ENCODE measurements around the gene CA10. TPM values are rescaled to one million over a fixed set of nuclear protein-coding genes. Genes with fewer than 3 reads are reported as not detected.

CA10 gene
- total RNA-seq (not detected), polyA plus RNA-seq (not detected), total RNA-seq (0 to 0.08 (median 0) reads per million in 6 experiments)

DNA sequence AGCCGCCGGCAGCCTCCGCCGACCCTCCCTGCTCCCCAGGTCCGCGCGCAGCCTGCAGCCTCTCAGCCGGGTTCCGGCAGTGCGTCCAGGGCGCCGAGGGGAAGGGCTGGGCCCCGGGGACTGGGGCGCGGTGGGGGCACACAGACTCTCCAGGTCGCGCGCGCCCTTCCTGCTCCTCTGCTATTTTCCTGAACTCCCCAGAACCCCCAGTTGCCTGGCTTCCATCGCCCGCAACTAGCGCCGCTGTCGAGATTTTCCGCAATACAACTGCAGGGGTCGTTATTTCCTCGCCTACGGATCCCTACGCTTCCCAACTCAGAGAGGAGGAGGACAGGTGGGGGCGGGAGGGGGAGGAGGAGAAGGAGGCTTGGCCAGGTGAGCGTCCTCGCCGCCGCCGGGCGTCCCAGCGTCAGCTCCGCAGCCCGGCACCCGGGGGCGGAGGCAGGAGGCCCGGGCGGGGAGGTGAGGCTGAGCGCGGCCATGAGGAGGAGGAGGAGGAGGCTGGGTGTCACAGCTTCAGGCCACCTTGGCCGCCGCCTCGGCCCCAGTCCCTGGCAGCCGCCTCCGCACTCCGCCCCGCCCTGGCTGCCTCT, at the start of gene CA10:
TSS of gene CA10 (minus strand) at position 265 of the 593 bp plus-strand sequence.
- Mint-ChIP-seq H3K4me1 (peaks cover 0 to 8% (median 6%) of the 10 kb centered on the region in 4 donors), H3K4me3 (peak within 1 kb of the TSS in 6 of 10 donors; percentile 15 to 45 (median 34)), H3K27ac (no peak within 1 kb of the TSS), H3K9me3 (peaks cover 3 to 24% (median 13%) of the 10 kb centered on the region in 9 donors), H3K36me3 (peaks cover 3 to 7% (median 7%) of the 10 kb centered on the region in 3 donors), H3K27me3 (peaks cover 37 to 69% (median 45%) of the 10 kb centered on the region in 5 donors)
- ATAC-seq (no peak), DNase-seq (no peak)
- POLR2A ChIA-PET = no interaction called here

DNA sequence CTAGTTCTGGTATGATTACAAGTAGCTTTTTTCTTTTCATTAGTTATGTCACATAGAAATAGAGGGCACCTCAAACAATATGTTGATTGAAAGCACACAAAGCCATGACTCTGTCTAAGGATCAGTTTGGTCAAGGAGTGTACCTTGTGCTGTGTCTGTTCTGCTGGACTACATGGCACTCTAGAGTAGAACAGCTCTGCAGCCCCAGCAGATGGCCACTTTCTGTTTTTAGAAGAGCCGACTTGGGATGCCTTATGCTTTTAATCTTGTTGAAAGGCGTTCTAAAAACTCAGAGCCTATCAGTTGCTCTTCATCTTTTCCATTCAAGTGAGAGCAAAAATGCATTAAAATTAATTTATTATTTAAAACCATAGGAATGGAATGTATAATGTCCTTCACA, 49.3 kb upstream of the CA10 start:
- Mint-ChIP-seq H3K36me3 (no peaks in the 10 kb centered on the region), H3K4me3 (no peak overlapping the region), H3K27ac (no peak overlapping the region), H3K27me3 (peaks cover 0 to 6% (median 0%) of the 10 kb centered on the region in 5 donors), H3K4me1 (no peaks in the 10 kb centered on the region), H3K9me3 (peaks cover 0 to 20% (median 0%) of the 10 kb centered on the region in 9 donors)
- ATAC-seq = no peak
- POLR2A ChIA-PET = no interaction called here
- DNase-seq = no peak

DNA sequence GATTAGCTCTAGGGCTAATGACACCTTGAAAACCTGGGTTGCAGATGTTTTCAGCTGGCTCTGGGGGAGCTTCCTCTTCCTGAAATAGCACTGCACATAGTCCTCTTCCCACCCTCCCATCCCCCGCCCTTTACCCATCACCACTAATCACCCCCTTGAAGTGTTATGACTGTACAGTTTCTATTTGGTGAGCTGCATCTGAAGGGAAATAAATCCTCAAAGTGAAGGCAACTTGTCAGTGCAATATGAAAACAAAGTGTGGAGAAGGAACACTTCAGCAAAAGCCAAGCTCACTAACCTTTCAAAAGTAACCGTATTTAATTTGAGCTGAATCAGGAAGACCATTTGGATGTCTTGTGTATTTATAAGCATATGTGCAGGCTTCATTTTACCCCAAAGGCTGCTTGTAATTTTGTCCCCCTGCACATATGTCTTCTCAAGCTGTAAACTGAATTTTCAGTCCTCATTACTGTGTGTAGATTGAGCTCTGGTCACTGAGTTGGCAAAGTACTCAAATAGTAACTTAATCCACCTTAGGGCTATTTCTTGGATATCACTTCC, 44.1 kb upstream of the CA10 start:
- Mint-ChIP-seq H3K36me3 (no peaks in the 10 kb centered on the region), H3K4me3 (no peak overlapping the region), H3K27me3 (peaks cover 0 to 7% (median 2%) of the 10 kb centered on the region in 5 donors), H3K4me1 (no peaks in the 10 kb centered on the region), H3K27ac (no peak overlapping the region), H3K9me3 (peaks cover 0 to 12% (median 0%) of the 10 kb centered on the region in 9 donors)
- no peak for DNase-seq
- POLR2A ChIA-PET = no interaction called here
- ATAC-seq = no peak

DNA sequence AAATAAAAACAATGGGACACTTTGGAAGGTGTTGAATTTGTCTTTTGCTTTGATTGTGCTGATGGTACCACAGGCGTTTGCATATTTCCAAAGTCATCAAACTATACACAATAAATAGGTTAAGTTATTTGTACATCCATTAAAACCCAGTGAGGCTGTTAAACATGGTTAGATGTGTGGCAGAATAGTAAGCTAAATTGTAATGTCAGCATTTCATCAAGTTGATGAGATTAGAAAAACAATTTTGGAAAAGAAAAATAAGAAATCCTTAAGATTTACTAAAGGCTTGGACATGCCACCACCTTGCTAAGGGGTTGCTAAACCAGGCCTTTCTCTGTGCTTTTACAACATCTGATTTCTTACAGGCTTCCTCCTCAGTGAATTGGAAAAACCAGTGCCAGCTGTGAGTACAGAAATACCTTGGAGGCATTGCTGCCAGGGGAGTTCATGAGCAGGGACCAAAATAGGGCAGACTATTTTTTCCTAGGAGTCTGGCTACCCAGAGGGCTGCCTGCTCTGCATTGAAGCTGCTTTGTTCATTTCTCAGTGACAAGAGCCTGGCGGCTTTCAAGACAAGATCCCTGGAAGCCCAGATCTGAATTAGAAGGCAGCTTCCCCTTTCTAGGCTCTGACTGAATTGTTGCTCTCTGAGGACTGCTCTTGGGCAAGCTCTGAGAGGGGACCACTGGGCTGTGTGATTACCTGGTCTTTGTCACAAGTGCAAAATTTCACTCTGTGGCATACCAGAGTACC, 43.4 kb upstream of the CA10 start:
- Mint-ChIP-seq H3K36me3 (no peaks in the 10 kb centered on the region), H3K27me3 (peaks cover 0 to 14% (median 4%) of the 10 kb centered on the region in 5 donors), H3K9me3 (peaks cover 0 to 12% (median 0%) of the 10 kb centered on the region in 9 donors), H3K4me1 (no peaks in the 10 kb centered on the region), H3K27ac (no peak overlapping the region), H3K4me3 (no peak overlapping the region)
- ATAC-seq (no peak), DNase-seq (no peak)
- POLR2A ChIA-PET = no interaction called here

DNA sequence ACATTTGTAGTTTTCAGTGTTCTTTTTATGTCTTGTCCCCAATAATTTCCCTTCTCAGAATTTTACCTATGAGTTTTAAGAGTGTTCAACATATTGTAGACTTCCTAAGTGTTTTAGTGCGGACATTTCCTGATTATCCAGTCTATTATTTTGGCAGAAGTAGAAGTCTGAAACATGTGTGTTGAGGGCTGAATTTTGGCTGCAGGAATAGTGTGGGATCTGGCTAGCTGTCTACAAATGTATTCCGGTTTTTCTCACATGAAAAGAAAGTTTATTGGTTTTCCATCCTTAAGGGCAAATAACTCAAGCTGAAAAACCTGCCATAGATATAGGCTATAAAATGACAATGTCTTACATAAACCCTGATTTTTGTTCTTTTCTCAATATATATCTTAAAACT, 33.0 kb upstream of the CA10 start:
- H3K4me1 Mint-ChIP-seq = no peaks in the 10 kb centered on the region
- POLR2A ChIA-PET = no interaction called here
- H3K27ac Mint-ChIP-seq = no peak overlapping the region
- H3K4me3 Mint-ChIP-seq = no peak overlapping the region
- peaks cover 0 to 2% (median 0%) of the 10 kb centered on the region in 5 donors for H3K27me3 Mint-ChIP-seq
- DNase-seq (no peak), ATAC-seq (no peak)
- H3K36me3 Mint-ChIP-seq = no peaks in the 10 kb centered on the region
- H3K9me3 Mint-ChIP-seq = peaks cover 0 to 9% (median 2%) of the 10 kb centered on the region in 9 donors

DNA sequence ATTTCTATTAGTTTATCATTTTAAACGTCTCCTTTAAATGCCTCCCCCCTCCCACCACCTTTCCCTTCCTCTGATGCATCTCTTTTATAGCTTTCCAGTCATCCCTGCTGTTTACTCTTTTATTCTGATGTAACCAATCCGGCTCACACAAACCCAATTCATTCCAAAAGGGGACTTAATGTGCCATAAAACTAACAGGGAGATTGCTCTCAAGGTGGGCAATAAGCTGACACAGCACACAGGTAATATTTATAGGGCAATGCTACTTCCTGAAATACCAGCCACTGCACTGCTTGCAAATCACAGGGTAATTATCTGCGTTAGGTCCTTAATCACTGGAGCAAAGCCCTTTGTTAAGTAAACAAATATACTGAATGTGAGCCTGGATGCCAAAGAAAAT, 23.3 kb upstream of the CA10 start:
- DNase-seq (no peak), ATAC-seq (no peak)
- Mint-ChIP-seq H3K36me3 (peaks cover 0 to 11% (median 0%) of the 10 kb centered on the region in 3 donors), H3K4me1 (no peaks in the 10 kb centered on the region), H3K4me3 (no peak overlapping the region), H3K9me3 (peaks cover 0 to 13% (median 6%) of the 10 kb centered on the region in 9 donors), H3K27ac (no peak overlapping the region), H3K27me3 (peaks cover 0 to 21% (median 8%) of the 10 kb centered on the region in 5 donors)
- POLR2A ChIA-PET = no interaction called here

DNA sequence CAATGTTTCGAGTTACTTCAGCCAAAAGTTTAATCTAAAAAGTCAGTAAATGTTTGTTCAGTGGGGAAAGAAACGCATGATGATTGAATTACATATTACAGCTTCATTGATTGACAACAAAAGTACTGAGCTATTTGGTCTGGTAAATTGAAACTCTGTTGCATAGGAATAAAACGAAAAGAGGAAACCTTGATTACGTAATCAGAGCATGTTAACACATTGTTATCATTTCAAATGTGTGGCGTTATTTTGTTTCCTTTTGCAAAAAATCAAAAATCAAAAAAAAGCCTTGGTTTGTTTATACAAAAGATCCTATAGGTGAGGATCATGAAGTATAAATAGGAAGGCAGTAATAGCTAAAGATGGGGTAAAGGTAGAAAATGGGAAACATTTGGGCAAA, 19.5 kb upstream of the CA10 start:
- Mint-ChIP-seq H3K9me3 (peaks cover 0 to 6% (median 0%) of the 10 kb centered on the region in 9 donors), H3K27ac (no peak overlapping the region), H3K4me1 (no peaks in the 10 kb centered on the region), H3K4me3 (no peak overlapping the region), H3K27me3 (peaks cover 0 to 26% (median 9%) of the 10 kb centered on the region in 5 donors), H3K36me3 (no peaks in the 10 kb centered on the region)
- ATAC-seq (no peak), DNase-seq (no peak)
- POLR2A ChIA-PET = no interaction called here

DNA sequence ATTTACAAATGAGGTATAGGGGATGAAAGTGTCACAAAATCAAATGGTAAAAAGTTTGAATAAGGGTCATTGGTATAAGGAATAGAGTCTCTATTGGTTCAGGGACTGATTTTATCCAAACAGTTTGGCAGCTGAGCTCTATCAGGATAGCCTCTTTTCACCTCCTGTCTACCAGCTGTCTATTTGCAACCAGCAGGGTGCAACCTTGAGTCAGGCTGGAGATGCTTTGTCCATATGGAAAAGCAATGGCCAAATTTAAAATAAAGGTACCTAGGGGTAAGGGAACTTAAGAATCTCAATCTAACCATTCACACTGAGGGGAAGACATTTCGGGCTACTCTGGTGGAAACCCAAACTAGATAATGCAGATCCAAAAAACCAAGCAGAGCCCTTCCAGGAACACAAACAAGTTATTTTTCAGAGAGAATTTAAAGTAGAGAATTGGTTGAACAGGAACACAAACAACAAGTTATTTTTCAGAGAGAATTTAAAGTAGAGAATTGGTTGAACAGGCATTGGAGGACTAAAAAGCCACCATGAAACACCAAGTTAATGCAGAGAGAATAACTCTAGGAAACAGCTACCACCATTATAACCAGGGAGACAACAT, 12.6 kb upstream of the CA10 start:
- peaks cover 0 to 3% (median 0%) of the 10 kb centered on the region in 9 donors for H3K9me3 Mint-ChIP-seq
- POLR2A ChIA-PET = no interaction called here
- no peak overlapping the region for H3K4me3 Mint-ChIP-seq
- peaks cover 0 to 3% (median 0%) of the 10 kb centered on the region in 5 donors for H3K27me3 Mint-ChIP-seq
- DNase-seq = no peak
- H3K27ac Mint-ChIP-seq = no peak overlapping the region
- no peaks in the 10 kb centered on the region for H3K36me3 Mint-ChIP-seq
- no peak for ATAC-seq
- H3K4me1 Mint-ChIP-seq = no peaks in the 10 kb centered on the region

DNA sequence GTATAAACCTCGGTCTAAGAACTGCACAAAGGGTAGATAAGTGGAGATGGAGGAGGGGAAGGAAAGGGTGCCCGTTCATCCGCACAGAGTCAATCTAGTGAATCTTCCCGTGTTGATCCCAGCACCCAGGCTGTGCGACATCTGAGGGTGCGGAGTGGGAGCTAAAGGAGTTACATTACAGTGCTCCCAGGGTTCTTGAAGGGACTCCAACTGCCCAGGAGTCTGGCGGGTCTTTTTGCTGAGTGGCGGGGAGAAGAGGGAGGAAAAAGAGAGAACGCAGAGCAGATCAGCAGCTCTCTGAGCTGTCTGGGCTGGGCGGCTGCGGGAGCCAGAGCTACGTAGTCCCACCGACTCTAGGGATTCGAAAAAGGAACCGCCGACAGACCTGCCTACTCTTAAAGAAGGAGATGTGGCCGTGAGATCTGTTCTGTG, 1.6 kb upstream of the CA10 start:
- Mint-ChIP-seq H3K9me3 (peaks cover 3 to 24% (median 13%) of the 10 kb centered on the region in 9 donors), H3K27ac (no peak overlapping the region), H3K4me3 (no peak overlapping the region), H3K4me1 (peaks cover 0 to 8% (median 6%) of the 10 kb centered on the region in 4 donors), H3K36me3 (peaks cover 3 to 7% (median 7%) of the 10 kb centered on the region in 3 donors), H3K27me3 (peaks cover 31 to 69% (median 39%) of the 10 kb centered on the region in 5 donors)
- ATAC-seq (no peak), DNase-seq (no peak)
- POLR2A ChIA-PET = no interaction called here

DNA sequence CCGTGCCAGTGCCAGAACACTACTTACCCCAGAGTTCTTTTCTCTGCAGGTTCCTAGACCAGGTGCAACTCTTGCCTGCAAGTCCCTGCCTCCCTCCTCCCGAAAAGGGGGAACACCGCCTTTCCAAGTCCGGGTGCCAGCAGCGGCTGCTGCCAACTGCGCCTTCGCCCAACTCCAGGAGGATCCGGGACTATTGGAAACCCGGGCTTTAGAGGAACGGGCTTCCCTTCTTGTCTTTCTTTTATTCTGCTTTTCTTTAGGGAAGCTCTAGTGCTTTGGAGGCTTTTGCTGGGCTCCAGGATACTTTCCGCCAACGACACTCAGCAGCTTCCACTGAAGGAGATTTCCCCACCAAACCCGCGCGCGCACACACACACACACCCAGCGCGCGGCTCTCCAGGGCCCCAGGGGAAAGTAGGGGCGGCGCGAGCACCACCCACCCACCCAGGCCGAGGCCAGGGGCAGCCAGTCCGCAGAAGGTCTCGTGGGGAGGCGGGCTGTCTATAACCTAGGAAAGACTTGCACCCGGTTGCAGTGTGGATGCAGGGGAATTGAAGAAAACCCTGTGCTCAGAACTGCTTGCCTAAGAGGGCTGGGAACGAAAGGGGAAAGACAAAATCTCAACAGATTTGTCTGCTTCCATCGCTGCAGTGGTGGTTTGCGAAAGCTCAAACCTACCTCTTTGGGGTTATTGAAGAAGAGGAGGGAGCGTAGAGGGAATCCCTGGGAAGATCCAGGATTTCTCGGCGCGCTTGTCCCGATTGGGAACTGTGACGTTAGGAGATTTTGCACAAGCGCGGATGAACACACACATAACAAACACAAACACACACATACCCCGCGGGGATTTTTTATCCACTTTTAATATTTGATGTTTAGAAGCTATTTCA, 977 bp upstream of the CA10 start:
- H3K9me3 Mint-ChIP-seq = peaks cover 3 to 24% (median 13%) of the 10 kb centered on the region in 9 donors
- no peak for ATAC-seq
- no peak overlapping the region for H3K27ac Mint-ChIP-seq
- H3K4me1 Mint-ChIP-seq = peaks cover 0 to 8% (median 6%) of the 10 kb centered on the region in 4 donors
- POLR2A ChIA-PET = no interaction called here
- peaks cover 33 to 69% (median 41%) of the 10 kb centered on the region in 5 donors for H3K27me3 Mint-ChIP-seq
- DNase-seq = no peak
- H3K36me3 Mint-ChIP-seq = peaks cover 3 to 7% (median 7%) of the 10 kb centered on the region in 3 donors
- H3K4me3 Mint-ChIP-seq = peak overlapping the region in 1 of 10 donors; percentile 13

DNA sequence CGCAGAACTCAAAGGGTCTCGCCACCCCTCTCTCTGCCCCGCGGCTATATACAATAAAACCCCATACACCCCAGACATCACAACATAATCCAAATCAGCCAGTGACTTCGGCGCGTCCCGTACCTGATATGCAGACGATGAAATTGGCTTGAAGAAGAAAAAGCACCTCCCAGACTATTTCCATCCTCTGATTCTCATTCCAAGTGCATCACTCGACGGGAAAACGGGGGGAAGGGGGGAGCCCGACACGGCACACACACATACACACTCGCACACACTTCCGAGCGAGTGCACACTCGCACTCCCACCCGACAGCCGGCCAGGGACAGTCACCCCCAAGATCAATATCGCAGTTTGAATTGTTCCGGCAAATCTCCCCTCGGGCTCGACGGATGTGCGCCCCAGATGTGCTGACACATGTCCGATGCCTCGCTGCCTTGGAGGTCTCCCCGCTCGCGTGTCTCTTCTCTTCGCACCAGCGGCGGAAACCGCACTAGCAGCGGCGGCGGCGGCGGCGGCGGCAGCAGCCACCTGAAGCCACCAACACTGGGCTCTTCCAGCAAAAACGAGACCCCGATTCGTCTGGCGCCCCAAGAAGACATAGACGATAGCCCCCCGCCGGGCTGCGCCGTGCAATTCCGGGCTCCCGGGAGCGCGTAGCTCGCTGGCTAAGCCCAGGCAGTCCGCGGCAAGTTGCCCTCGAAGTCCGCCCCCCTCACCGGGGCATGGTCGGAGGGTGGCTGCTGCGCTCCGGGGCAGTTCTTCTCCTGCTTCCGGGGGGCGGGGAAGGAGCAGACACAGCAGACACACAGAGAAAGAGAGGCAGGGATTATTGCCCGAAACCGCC, 688 bp downstream of the CA10 start:
- ATAC-seq = no peak
- H3K27ac Mint-ChIP-seq = no peak overlapping the region
- peak overlapping the region in 6 of 10 donors; percentile 15 to 45 (median 34) for H3K4me3 Mint-ChIP-seq
- H3K9me3 Mint-ChIP-seq = peaks cover 3 to 24% (median 13%) of the 10 kb centered on the region in 9 donors
- DNase-seq = no peak
- peaks cover 3 to 7% (median 7%) of the 10 kb centered on the region in 3 donors for H3K36me3 Mint-ChIP-seq
- H3K27me3 Mint-ChIP-seq = peaks cover 37 to 67% (median 45%) of the 10 kb centered on the region in 5 donors
- peaks cover 0 to 8% (median 6%) of the 10 kb centered on the region in 4 donors for H3K4me1 Mint-ChIP-seq
- POLR2A ChIA-PET = no interaction called here

Data from naive thymus-derived CD8-positive, alpha-beta T cell (primary cell).